CD4-positive, alpha-beta T cell (primary cell): ENCODE data around the gene SPRED2. TPM values are rescaled to one million over a fixed set of nuclear protein-coding genes. Genes with fewer than 3 reads are reported as not detected.

Experiments
- ATAC-seq: fragments of 200-7000 bp; cut with Tn5 transposase; one replicate; pipeline ENCODE4 v1.10.0; 2022; ENCODE audit warnings: mild to moderate bottlenecking; ENCODE audit not compliant: poor library complexity
- CTCF ChIA-PET: fragments of 350-600 bp; sonication (Branson Sonifier 250); formaldehyde crosslinking; loops from one replicate; lab custom pipeline; 2021; ENCODE audit warnings: antibody characterized with exemption, inconsistent platforms; lab: Charles Lee
- POLR2A ChIA-PET: fragments of 350-600 bp; sonication (Branson Sonifier 250); formaldehyde crosslinking; loops from one replicate; lab custom pipeline; 2021; ENCODE audit warnings: antibody characterized with exemption, inconsistent platforms; lab: Charles Lee
- DNase-seq, 14 experiments: peaks; one replicate each; pipeline ENCODE4 v3.0.0-alpha.2; 2013 to 2020; ENCODE audit warnings: mixed read lengths in 2 of 14
- H3K27ac ChIP-seq, 2 donors: one replicate each; pipeline versions ENCODE4 v1.5.1 to v1.7.0; 2013; ENCODE audit warnings: low read length in 2 of 2, low read depth in 1 of 2, mild to moderate bottlenecking in 1 of 2
- H3K27me3 ChIP-seq, 2 experiments: 1 replicate in 1 of 2; 2 replicates in 1 of 2; pipeline versions ENCODE4 v1.6.1 to v1.7.0; 2013; ENCODE audit warnings: low read length in 2 of 2, control low read depth in 1 of 2, mild to moderate bottlenecking in 1 of 2, moderate library complexity in 1 of 2; ENCODE audit not compliant: insufficient read depth in 2 of 2, control insufficient read depth in 1 of 2
- H3K36me3 ChIP-seq: one replicate; pipeline ENCODE4 v1.6.1; 2013; ENCODE audit warnings: low read length, control low read depth; ENCODE audit not compliant: insufficient read depth
- H3K4me1 ChIP-seq: one replicate; pipeline ENCODE4 v1.6.1; 2013; ENCODE audit warnings: low read length, control low read depth; ENCODE audit not compliant: insufficient read depth
- H3K4me3 ChIP-seq: one replicate; pipeline ENCODE4 v1.5.1; 2013; ENCODE audit warnings: mild to moderate bottlenecking, low read length, moderate library complexity
- H3K9me3 ChIP-seq, 2 experiments: 1 replicate in 1 of 2; 2 replicates in 1 of 2; pipeline versions ENCODE4 v1.6.1 to v1.7.0; 2013; ENCODE audit warnings: low read length in 2 of 2, mild to moderate bottlenecking in 2 of 2, control low read depth in 1 of 2, moderate library complexity in 1 of 2; ENCODE audit not compliant: control insufficient read depth in 1 of 2, insufficient read depth in 1 of 2
- H3K27ac Mint-ChIP-seq: one replicate; pipeline ENCODE4 v1.8.0; 2020; ENCODE audit warnings: mixed read lengths
- H3K27me3 Mint-ChIP-seq: one replicate; pipeline ENCODE4 v1.8.0; 2021; ENCODE audit warnings: mixed read lengths
- H3K36me3 Mint-ChIP-seq: one replicate; pipeline ENCODE4 v1.8.0; 2021; ENCODE audit warnings: low read depth, mixed read lengths
- H3K4me1 Mint-ChIP-seq: one replicate; pipeline ENCODE4 v1.8.0; 2021; ENCODE audit warnings: low read depth, mixed read lengths
- H3K4me3 Mint-ChIP-seq: one replicate; pipeline ENCODE4 v1.8.0; 2020; ENCODE audit warnings: mild to moderate bottlenecking, mixed read lengths
- H3K9me3 Mint-ChIP-seq: one replicate; pipeline ENCODE4 v1.8.0; 2020; ENCODE audit warnings: mixed read lengths
- CTCF ChIP-seq: fragments of 200-600 bp; IDR thresholded peaks from one replicate; pipeline ENCODE4 v1.8.0; 2022; ENCODE audit warnings: antibody characterized with exemption, mild to moderate bottlenecking
- intact Hi-C, 2 experiments: fragments of 100-400 bp; cut with DNase I in 1 of 2; cut with micrococcal nuclease in 1 of 2; formaldehyde crosslinking; loops; one replicate each; pipeline versions ENCODE4 v1.15.1 to v1.9.0; 2023 to 2025; cut with DNase I, micrococcal nuclease
- total RNA-seq, 174 experiments: library from RNA in 2 of 174; stranded (reverse) in 2 of 174; gene quantifications; one replicate each; pipeline ENCODE4 v1.2.3 and lab custom pipeline; 2021 to 2026

Gene SPRED2
- total RNA-seq, 2 experiments from 2014 or later, result 2.5 to 2.8 TPM

- TF ChIP-seq CTCF, result no peak
- H3K36me3 Mint-ChIP-seq, result no peaks in the 10 kb centered on the region
- Histone ChIP-seq H3K27ac (no peak overlapping the region), H3K36me3 (no peaks in the 10 kb centered on the region), H3K4me3 (no peak overlapping the region), H3K4me1 (peaks cover 3% of the 10 kb centered on the region), H3K9me3 (no peaks in the 10 kb centered on the region), H3K27me3 (no peaks in the 10 kb centered on the region)
- no peak for DNase-seq
- intact Hi-C loops, result no loop called here
- H3K4me3 Mint-ChIP-seq, result no peak overlapping the region
- peaks cover 5% of the 10 kb centered on the region for H3K27me3 Mint-ChIP-seq
- ATAC-seq, result no peak
- no peak overlapping the region for H3K27ac Mint-ChIP-seq
- H3K9me3 Mint-ChIP-seq, result no peaks in the 10 kb centered on the region
- ChIA-PET POLR2A (no interaction called here), CTCF (interaction anchor here (1.4 kb wide), 1 partner anchor 8 kb away, joined by 5 read pairs; no protein-coding TSS in a partner anchor)
- H3K4me1 Mint-ChIP-seq, result no peaks in the 10 kb centered on the region
These were observed 57.4 kb downstream of the SPRED2 start for GRCh38 chr2:65374999-65375398.

- Histone ChIP-seq H3K27me3 (no peaks in the 10 kb centered on the region), H3K9me3 (no peaks in the 10 kb centered on the region), H3K4me1 (peaks cover 3% of the 10 kb centered on the region), H3K4me3 (no peak overlapping the region), H3K36me3 (no peaks in the 10 kb centered on the region), H3K27ac (no peak overlapping the region)
- DNase-seq (no peak), ATAC-seq (no peak)
- Mint-ChIP-seq H3K36me3 (no peaks in the 10 kb centered on the region), H3K27me3 (peaks cover 5% of the 10 kb centered on the region), H3K27ac (no peak overlapping the region), H3K4me1 (no peaks in the 10 kb centered on the region), H3K4me3 (no peak overlapping the region), H3K9me3 (no peaks in the 10 kb centered on the region)
- CTCF ChIA-PET, result interaction anchor here (1.4 kb wide), 1 partner anchor 9 kb away, joined by 5 read pairs; no protein-coding TSS in a partner anchor
- no peak for TF ChIP-seq CTCF
- intact Hi-C loops, result no loop called here
- POLR2A ChIA-PET, result no interaction called here
These were observed 57.8 kb downstream of the SPRED2 start for GRCh38 chr2:65374575-65374974.

- no peak for ATAC-seq
- Histone ChIP-seq H3K27ac (no peak overlapping the region), H3K27me3 (no peaks in the 10 kb centered on the region), H3K4me1 (peaks cover 3% of the 10 kb centered on the region), H3K36me3 (no peaks in the 10 kb centered on the region), H3K4me3 (no peak overlapping the region), H3K9me3 (no peaks in the 10 kb centered on the region)
- no peak overlapping the region for H3K4me3 Mint-ChIP-seq
- H3K27me3 Mint-ChIP-seq, result peaks cover 5% of the 10 kb centered on the region
- H3K9me3 Mint-ChIP-seq, result no peaks in the 10 kb centered on the region
- ChIA-PET POLR2A (no interaction called here), CTCF (interaction anchor here (1.4 kb wide), 1 partner anchor 10 kb away, joined by 5 read pairs; no protein-coding TSS in a partner anchor)
- no peak for TF ChIP-seq CTCF
- no peaks in the 10 kb centered on the region for H3K4me1 Mint-ChIP-seq
- intact Hi-C loops, result no loop called here
- no peak overlapping the region for H3K27ac Mint-ChIP-seq
- DNase-seq, result no peak
- H3K36me3 Mint-ChIP-seq, result no peaks in the 10 kb centered on the region
These were observed 59.0 kb downstream of the SPRED2 start for GRCh38 chr2:65373365-65373918.
